Mucosa of descending colon (tissue), 3 donors: ENCODE results near the gene PLA2G2D. TPM values are rescaled to one million over a fixed set of nuclear protein-coding genes. Genes with fewer than 3 reads are reported as not detected.

ENCODE experiments used
- ATAC-seq: fragments of 200-7000 bp; cut with Tn5 transposase; one replicate; pipeline ENCODE4 v1.9.1; 2020; ENCODE audit warnings: mild to moderate bottlenecking, moderate library complexity
- DNase-seq, 3 donors: peaks; one replicate each; pipeline ENCODE4 v3.0.0-alpha.2; 2020
- H3K36me3 ChIP-seq: fragments of 200-600 bp; one replicate; pipeline ENCODE4 v1.8.0; 2021; ENCODE audit warnings: low read depth, mild to moderate bottlenecking
- H3K4me1 ChIP-seq: fragments of 200-600 bp; one replicate; pipeline ENCODE4 v1.8.0; 2021; ENCODE audit warnings: low read depth, mild to moderate bottlenecking
- H3K4me3 ChIP-seq: fragments of 200-600 bp; one replicate; pipeline ENCODE4 v1.8.0; 2021; ENCODE audit warnings: mild to moderate bottlenecking
- H3K9me3 ChIP-seq: fragments of 200-600 bp; one replicate; pipeline ENCODE4 v1.8.0; 2021; ENCODE audit warnings: mild to moderate bottlenecking
- intact Hi-C, 2 donors: fragments of 100-400 bp; cut with DNase I in 1 of 2; cut with micrococcal nuclease in 1 of 2; formaldehyde crosslinking; loops; one replicate each; pipeline versions ENCODE4 v1.11.0 to v1.11.1; 2022; cut with DNase I, micrococcal nuclease
- total RNA-seq, 3 donors: library from RNA; stranded (reverse); fragmentation: NEBNext Ultra II Directional in 2 of 3; extraction: Animal tissue kit (Norgen Biotek cat#: 25700) in 2 of 3; gene quantifications; one replicate each; pipeline versions ENCODE4 v1.2.1 to v1.2.4, GENCODE V29; 2021 to 2023
- TF ChIP-seq, protein P1 (sequence below): fragments of 200-600 bp; IDR thresholded peaks from one replicate; pipeline ENCODE4 v1.8.0; 2022; ENCODE audit warnings: antibody characterized with exemption, mild to moderate bottlenecking
- donor health status: DM: no; HTN: no; CAD: no; lungs with moderate emphysema.
- donor health status: DM: no; HTN: no; CAD: no.
- donor health status: DM: no; HTN: yes; CAD: no.

The PLA2G2D gene
- total RNA-seq, 3 donors from 2014 or later: 0.22 TPM; not detected in 2

DNA sequence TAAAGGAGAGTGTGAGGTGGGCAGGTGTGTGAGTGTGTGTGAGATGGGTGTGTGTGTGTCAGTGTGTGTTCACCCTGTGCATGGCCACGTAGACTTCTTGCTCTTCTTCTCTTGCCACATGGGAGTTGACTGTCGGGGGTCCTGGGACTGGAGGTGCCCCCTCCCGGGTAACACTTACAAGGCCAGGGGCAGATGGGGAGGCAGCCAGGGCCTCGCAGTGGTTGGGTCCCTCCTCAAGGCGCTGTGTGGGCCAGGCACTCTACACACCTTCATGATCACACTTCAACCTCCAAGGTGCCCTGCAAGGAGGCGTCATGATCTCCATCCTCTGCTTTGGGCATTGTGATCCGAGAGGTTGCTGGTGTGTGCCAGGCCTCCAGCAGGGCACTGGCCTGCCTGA is 22.1 kb upstream of the PLA2G2D start:
- no peaks in the 10 kb centered on the region for H3K4me1 ChIP-seq
- H3K4me3 ChIP-seq: no peak overlapping the region
- TF ChIP-seq, protein P1, sequence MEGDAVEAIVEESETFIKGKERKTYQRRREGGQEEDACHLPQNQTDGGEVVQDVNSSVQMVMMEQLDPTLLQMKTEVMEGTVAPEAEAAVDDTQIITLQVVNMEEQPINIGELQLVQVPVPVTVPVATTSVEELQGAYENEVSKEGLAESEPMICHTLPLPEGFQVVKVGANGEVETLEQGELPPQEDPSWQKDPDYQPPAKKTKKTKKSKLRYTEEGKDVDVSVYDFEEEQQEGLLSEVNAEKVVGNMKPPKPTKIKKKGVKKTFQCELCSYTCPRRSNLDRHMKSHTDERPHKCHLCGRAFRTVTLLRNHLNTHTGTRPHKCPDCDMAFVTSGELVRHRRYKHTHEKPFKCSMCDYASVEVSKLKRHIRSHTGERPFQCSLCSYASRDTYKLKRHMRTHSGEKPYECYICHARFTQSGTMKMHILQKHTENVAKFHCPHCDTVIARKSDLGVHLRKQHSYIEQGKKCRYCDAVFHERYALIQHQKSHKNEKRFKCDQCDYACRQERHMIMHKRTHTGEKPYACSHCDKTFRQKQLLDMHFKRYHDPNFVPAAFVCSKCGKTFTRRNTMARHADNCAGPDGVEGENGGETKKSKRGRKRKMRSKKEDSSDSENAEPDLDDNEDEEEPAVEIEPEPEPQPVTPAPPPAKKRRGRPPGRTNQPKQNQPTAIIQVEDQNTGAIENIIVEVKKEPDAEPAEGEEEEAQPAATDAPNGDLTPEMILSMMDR: no peak
- ATAC-seq (no peak), DNase-seq (no peak)
- no peaks in the 10 kb centered on the region for H3K9me3 ChIP-seq
- intact Hi-C loops: no loop called here
- H3K36me3 ChIP-seq: no peaks in the 10 kb centered on the region

DNA sequence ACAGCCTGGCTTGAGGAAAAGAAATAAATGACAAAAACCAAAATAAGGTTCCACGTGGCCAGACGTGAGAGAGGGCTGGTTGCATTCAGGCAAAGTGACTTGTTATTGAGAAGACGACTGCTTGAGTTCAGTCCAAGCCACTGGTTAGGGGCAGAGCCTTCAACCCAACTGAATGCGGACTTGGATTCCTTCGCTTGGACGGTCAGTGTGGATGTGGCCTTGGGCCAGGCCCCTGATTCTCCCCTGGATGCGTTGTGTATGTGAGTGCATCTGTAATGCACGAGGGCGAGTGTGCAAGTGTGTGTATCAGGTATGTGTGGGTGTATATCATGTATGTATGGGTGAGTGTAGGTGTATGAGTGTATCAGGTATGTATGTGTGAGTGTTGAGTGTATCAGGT is 21.7 kb upstream of the PLA2G2D start:
- Histone ChIP-seq H3K4me3 (no peak overlapping the region), H3K4me1 (no peaks in the 10 kb centered on the region), H3K9me3 (no peaks in the 10 kb centered on the region), H3K36me3 (no peaks in the 10 kb centered on the region)
- TF ChIP-seq, protein P1: no peak
- DNase-seq (no peak), ATAC-seq (no peak)
- intact Hi-C loops: no loop called here

DNA sequence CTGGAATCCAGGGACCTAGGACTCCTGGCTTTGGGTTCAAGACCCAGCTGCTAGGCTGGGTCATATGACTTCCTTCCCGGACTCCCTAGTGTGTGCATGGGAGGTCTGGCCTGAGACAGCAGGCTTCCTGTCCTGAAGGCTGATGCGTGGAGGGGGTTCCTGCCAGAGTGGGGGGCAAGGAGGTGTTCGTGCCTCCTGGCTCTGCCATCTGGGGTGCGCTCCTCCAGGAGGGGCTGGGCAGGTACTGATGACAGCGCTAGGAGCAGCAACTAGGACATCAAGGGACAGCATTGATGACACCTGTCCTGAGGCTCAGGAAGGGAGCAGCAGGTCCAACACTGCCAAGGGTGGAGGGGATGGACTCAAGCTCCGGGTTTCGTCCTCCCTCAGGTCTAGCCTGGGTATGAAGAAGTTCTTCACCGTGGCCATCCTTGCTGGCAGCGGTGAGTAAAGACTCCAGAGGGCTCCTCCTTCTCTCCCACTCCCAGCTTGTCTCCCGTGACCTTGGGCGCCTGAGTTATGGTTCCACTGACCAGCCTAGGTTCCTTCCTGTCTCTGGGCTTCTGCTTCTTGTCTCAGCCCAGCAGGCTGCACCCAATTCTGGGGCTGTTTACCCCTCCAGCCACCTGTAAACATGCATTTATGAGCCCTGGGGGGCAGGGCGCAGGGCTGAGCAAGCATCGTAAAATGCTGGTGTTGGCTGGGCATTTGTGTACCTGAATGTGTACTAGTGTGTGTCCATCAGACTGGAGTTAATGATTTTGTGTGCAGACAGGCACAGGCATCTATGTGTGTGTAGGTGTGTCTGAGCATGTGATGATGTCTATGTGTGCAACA is 20.7 kb upstream of the PLA2G2D start:
- DNase-seq (no peak), ATAC-seq (no peak)
- Histone ChIP-seq H3K36me3 (no peaks in the 10 kb centered on the region), H3K4me1 (no peaks in the 10 kb centered on the region), H3K9me3 (no peaks in the 10 kb centered on the region), H3K4me3 (no peak overlapping the region)
- intact Hi-C loops: no loop called here
- TF ChIP-seq, protein P1: no peak

DNA sequence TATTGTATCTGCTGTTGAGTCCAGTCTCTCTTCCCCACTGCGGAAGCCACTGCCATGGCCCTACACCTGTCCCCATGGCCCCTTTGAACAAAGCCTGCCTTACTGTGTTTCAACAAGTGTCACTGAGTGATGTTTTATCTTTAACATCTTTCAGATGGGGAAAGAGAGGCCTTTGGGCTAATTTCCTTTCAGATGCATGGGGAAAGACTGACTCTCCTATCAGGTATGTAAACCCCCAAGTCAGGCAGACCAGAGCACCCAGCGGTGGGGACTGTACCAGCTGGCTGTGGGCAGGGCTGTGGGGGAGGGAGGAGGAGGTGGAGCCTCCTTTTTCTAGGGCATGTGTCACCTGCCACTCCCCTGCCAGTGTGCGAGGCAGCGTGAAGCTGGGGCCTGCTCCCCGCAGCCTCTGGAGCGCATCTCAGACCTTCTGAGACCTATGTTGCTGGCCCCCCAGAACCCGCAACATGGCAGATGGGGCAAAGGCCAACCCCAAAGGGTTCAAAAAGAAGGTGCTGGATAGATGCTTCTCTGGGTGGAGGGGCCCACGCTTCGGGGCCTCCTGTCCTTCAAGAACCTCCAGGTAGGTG is 19.7 kb upstream of the PLA2G2D start, which contains the start of gene PLA2G2F:
TSS of gene PLA2G2F (plus strand) at position 363 of the 590 bp plus-strand sequence. CDS start at position 468, 105 bp downstream.
- Histone ChIP-seq H3K4me1 (no peaks in the 10 kb centered on the region), H3K36me3 (no peaks in the 10 kb centered on the region), H3K9me3 (no peaks in the 10 kb centered on the region), H3K4me3 (no peak within 1 kb of the TSS)
- DNase-seq (no peak), ATAC-seq (no peak)
- intact Hi-C loops: no loop called here
- TF ChIP-seq, protein P1: no peak

DNA sequence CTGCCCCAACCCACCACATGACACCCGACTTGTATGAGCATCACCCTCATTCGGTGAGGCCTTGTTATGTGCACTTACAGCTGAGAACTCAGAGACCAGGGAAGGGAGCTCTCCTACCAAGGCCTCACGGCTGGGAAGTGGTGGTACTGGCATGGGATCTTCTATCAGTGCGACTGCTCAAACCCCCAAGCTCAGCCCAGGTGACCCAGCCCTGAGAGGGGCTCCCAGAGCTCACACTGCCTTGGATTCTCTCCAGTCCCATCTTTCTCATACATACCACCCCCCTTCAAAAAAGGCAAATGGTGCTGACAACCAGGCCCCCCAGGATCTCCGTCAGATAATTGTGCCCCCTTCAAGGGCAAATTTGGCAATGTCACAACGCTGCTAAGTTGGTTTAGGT is 19.0 kb upstream of the PLA2G2D start:
- H3K36me3 ChIP-seq: no peaks in the 10 kb centered on the region
- ATAC-seq (no peak), DNase-seq (no peak)
- intact Hi-C loops: no loop called here
- TF ChIP-seq, protein P1: no peak
- H3K9me3 ChIP-seq: no peaks in the 10 kb centered on the region
- H3K4me3 ChIP-seq: no peak overlapping the region
- no peaks in the 10 kb centered on the region for H3K4me1 ChIP-seq
